Mononuclear cell (primary cell): ENCODE data around the gene CNGA1. TPM values are rescaled to one million over a fixed set of nuclear protein-coding genes. Genes with fewer than 3 reads are reported as not detected.

ENCODE experiments used
- H3K27me3 ChIP-seq: 2 replicates; pipeline ENCODE4 v1.6.0; 2011; ENCODE audit warnings: low read length, control low read depth; ENCODE audit not compliant: insufficient read depth
- H3K4me1 ChIP-seq: 2 replicates; pipeline ENCODE4 v1.5.1; 2011; ENCODE audit warnings: mild to moderate bottlenecking, low read length, control low read depth; ENCODE audit not compliant: insufficient read depth
- H3K4me3 ChIP-seq: 2 replicates; pipeline ENCODE4 v1.5.1; 2011; ENCODE audit warnings: mild to moderate bottlenecking, low read length, moderate library complexity
- H3K9me3 ChIP-seq: 2 replicates; pipeline ENCODE4 v1.5.1; 2011; ENCODE audit warnings: low read depth, mild to moderate bottlenecking, control low read depth, low read length
- total RNA-seq: library from RNA; depleted of rRNA; stranded (reverse); fragments of >200 nt; gene quantifications from one replicate; pipeline ENCODE4 v1.2.3, GENCODE V29; 2012

Gene CNGA1
- total RNA-seq, 1 donor: not detected

DNA sequence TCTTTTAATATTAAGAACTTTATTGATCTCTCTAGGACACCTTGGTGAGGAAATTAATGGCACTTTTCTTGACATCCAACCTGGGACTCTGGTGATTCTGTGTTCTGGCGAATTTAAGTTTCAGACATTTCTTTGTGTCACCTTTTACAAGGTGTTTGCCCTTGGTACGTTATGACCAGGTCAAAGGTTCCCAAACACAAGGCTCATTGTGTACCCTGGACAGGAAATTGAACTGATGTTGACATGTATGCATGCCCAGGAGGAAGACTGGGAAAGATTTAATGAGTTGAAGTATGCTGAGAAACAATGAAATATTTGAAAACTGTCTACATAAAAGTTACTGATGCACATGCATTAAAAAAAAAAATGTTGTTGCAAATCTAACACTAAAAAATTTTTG lies 22.2 kb upstream of the CNGA1 start:
- Histone ChIP-seq H3K9me3 (no peaks in the 10 kb centered on the region), H3K27me3 (peaks cover 5% of the 10 kb centered on the region), H3K4me1 (peaks cover 20% of the 10 kb centered on the region), H3K4me3 (no peak overlapping the region)

DNA sequence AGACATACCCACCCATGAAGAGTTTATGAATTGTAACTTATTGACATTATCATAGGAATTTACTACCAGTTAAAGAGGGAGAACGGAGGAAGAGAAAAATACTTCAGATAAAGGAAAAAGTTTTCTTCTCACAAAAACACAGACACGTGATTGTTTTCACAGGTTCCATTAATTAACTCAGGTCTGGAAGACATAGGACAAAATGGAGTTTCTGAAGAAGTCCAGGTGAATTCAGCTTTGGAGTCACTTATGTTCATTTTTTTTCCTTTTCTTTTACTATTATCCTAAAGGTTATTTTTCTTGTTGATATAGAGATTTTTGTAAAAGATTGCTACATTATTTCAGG lies 20.6 kb upstream of the CNGA1 start:
- H3K4me1 ChIP-seq: peaks cover 11% of the 10 kb centered on the region
- H3K4me3 ChIP-seq: no peak overlapping the region
- H3K9me3 ChIP-seq: no peaks in the 10 kb centered on the region
- H3K27me3 ChIP-seq: no peaks in the 10 kb centered on the region

DNA sequence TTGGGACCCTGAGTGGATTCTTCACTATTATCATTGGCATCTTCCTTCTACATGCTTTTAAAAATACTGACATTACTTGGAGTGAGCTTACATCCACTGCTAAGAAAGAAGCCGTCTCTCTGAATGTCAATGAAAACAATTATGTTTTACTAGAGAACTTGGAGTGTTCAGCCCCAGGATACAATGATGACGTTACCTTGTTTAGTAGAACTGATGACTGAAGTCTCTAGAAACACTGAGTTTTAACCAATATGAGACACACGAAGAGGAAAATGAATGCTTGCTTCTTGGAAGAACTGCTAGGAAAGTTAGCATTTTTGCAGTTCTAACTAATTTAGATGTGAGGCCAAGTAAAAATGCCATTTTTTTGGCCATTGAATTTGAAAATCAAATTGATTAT lies 19.5 kb upstream of the CNGA1 start:
- no peaks in the 10 kb centered on the region for H3K27me3 ChIP-seq
- no peak overlapping the region for H3K4me3 ChIP-seq
- H3K9me3 ChIP-seq: no peaks in the 10 kb centered on the region
- H3K4me1 ChIP-seq: peaks cover 11% of the 10 kb centered on the region

- H3K27me3 ChIP-seq: no peaks in the 10 kb centered on the region
These were observed 17.4 kb upstream of the CNGA1 start for GRCh38 chr4:48033825-48034413.

DNA sequence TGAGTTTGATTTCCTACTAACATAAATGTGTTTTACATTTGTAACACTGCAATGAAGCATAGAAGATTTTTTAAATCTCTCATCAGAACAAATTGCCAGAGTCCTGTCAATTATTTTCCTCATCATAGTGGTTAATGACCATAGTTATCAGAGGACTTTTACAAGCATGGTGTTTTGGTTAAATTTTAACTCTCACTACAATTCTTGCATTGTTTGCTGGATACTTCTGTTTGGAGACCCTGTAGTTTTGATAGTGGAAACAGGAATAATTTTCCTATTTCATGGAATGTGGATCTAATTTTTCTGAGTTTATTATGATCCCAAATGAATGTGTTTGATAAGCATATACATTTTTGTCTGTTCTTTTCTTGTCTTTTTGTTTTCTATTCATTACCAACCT lies 16.9 kb upstream of the CNGA1 start:
- H3K9me3 ChIP-seq: no peaks in the 10 kb centered on the region
- H3K4me3 ChIP-seq: no peak overlapping the region
- no peaks in the 10 kb centered on the region for H3K27me3 ChIP-seq
- H3K4me1 ChIP-seq: peaks cover 11% of the 10 kb centered on the region

More at GRCh38 chr4:48033825-48034413, 17.4 kb upstream of the CNGA1 start:
- Histone ChIP-seq H3K4me1 (peaks cover 11% of the 10 kb centered on the region), H3K4me3 (no peak overlapping the region), H3K9me3 (no peaks in the 10 kb centered on the region)

DNA sequence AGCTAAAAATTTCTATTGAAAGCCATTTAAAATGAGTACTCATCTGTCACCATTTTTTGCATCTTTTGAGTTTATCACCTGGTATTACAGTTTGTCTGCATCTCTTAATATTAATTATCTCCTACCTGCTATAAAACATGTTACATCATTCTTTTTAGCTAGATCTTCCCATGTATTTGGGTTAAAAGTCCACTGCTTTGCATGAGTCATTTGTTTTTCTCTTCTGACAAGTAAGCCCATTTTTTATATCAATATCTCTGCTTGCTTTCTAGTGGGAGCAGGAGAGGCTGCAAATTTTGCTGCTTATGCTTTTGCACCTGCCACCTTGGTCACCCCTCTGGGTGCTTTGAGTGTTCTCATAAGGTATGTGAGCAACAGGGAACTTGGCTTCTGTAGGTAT lies 16.2 kb upstream of the CNGA1 start:
- Histone ChIP-seq H3K27me3 (no peaks in the 10 kb centered on the region), H3K9me3 (no peaks in the 10 kb centered on the region), H3K4me1 (peaks cover 11% of the 10 kb centered on the region), H3K4me3 (no peak overlapping the region)

DNA sequence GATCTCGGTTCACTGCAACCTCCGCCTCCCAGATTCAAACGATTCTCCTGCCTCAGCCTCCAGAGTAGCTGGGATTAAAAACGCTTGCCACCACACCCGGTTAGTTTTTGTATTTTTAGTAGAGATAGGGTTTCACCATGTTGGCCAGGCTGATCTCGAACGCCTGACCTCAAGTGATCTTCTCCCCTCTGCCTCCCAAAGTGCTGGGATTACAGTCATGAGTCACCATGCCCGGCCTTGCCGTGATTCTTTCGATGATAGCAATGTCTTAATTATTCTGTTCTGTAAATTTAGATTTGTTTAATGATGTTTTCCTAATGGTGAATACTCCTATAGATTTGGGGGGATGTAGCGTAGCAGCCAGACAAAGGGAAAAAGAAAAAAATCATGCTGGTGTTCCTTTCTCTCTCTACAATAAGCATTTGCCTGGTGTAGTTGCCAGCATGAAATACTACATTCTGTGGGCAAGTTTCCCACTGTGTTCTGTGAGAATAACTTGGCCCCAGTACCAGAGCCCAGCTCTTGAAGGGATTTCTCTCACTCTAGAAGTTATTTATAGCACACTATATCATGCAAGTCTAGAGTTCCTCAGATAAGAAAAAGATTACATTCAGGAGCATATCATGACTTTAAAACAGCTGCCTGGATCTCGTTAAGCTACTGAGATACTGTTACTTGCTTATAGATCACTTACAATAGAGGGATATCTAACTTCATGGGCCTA lies 15.5 kb upstream of the CNGA1 start:
- Histone ChIP-seq H3K4me3 (no peak overlapping the region), H3K4me1 (peaks cover 6% of the 10 kb centered on the region), H3K27me3 (no peaks in the 10 kb centered on the region), H3K9me3 (no peaks in the 10 kb centered on the region)

GRCh38 chr4:48030470-48030869 lies 14.0 kb upstream of the CNGA1 start:
- H3K9me3 ChIP-seq: no peaks in the 10 kb centered on the region
- no peaks in the 10 kb centered on the region for H3K4me1 ChIP-seq
- no peak overlapping the region for H3K4me3 ChIP-seq
- no peaks in the 10 kb centered on the region for H3K27me3 ChIP-seq

- H3K4me1 ChIP-seq: no peaks in the 10 kb centered on the region
- no peak overlapping the region for H3K4me3 ChIP-seq
- H3K9me3 ChIP-seq: no peaks in the 10 kb centered on the region
- no peaks in the 10 kb centered on the region for H3K27me3 ChIP-seq
These were observed 12.2 kb upstream of the CNGA1 start for GRCh38 chr4:48028696-48029095.

DNA sequence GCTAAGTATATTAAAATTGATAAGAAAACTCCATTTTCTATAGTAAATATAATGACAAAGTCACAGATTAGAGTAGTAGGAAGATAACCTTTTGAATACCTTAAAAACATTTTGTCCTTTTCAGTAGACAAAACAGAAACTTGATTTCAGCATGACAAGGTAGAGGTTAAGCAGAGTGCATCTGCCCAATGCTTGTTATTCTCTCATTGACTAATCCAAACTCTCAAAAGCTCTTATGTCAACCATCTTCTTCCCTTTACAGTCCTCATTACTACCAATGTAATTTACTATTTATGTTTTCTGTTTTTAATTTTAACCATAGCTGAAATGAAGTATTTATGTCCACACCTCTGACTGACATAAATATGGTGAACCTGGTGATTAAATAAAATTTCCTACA lies 11.2 kb upstream of the CNGA1 start:
- no peaks in the 10 kb centered on the region for H3K4me1 ChIP-seq
- H3K9me3 ChIP-seq: no peaks in the 10 kb centered on the region
- H3K4me3 ChIP-seq: no peak overlapping the region
- no peaks in the 10 kb centered on the region for H3K27me3 ChIP-seq

DNA sequence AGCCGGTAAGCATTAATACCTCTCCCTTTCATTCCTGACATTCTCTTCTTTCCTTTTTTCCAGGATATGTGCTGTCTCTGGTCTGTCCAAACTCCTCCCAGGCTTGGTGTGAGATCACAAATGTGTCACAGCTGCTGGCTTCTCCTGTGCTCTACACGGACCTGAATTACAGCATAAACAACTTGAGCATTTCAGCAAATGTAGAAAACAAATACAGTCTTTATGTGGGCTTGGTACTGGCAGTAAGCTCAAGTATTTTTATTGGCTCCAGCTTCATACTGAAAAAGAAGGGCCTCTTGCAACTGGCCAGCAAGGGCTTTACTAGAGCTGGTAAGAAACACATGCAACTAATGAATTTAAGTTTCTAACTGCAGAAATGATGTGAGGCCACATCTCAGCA lies 8.5 kb upstream of the CNGA1 start:
- Histone ChIP-seq H3K9me3 (no peaks in the 10 kb centered on the region), H3K4me3 (no peak overlapping the region), H3K27me3 (no peaks in the 10 kb centered on the region), H3K4me1 (no peaks in the 10 kb centered on the region)

DNA sequence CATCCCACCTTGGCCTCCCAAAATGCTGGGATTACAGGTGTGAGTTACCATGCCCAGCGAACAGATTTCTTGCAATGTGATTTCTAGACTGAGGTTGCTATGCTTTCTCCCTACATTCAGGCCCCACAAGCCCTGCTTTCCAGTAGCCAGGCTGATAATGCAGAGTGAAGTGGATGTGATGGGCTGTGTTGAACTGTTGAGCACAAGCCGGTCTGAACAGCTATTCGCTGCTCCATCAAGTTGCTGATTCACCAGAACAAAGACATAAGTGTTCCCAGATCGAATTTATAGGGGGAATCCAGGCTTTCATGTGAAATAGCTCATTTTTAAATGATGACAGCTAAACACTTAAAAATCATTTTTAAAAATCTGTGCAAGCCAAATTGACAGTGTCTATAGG lies 8.0 kb upstream of the CNGA1 start:
- no peaks in the 10 kb centered on the region for H3K9me3 ChIP-seq
- H3K4me3 ChIP-seq: no peak overlapping the region
- no peaks in the 10 kb centered on the region for H3K27me3 ChIP-seq
- H3K4me1 ChIP-seq: no peaks in the 10 kb centered on the region

- Histone ChIP-seq H3K4me3 (no peak overlapping the region), H3K9me3 (no peaks in the 10 kb centered on the region), H3K27me3 (peaks cover 20% of the 10 kb centered on the region), H3K4me1 (peaks cover 2% of the 10 kb centered on the region)
These were observed 5.8 kb upstream of the CNGA1 start for GRCh38 chr4:48022192-48022799.

GRCh38 chr4:48021100-48021499 lies 4.6 kb upstream of the CNGA1 start:
- H3K4me3 ChIP-seq: no peak overlapping the region
- peaks cover 14% of the 10 kb centered on the region for H3K4me1 ChIP-seq
- H3K27me3 ChIP-seq: peaks cover 31% of the 10 kb centered on the region
- H3K9me3 ChIP-seq: no peaks in the 10 kb centered on the region

- Histone ChIP-seq H3K27me3 (peaks cover 41% of the 10 kb centered on the region), H3K9me3 (no peaks in the 10 kb centered on the region), H3K4me1 (peaks cover 16% of the 10 kb centered on the region), H3K4me3 (no peak overlapping the region)
These were observed 1.6 kb upstream of the CNGA1 start for GRCh38 chr4:48018112-48018511.

- Histone ChIP-seq H3K4me3 (peak overlapping the region; percentile 44), H3K27me3 (peaks cover 41% of the 10 kb centered on the region), H3K9me3 (no peaks in the 10 kb centered on the region), H3K4me1 (peaks cover 16% of the 10 kb centered on the region)
These were observed 659 bp upstream of the CNGA1 start for GRCh38 chr4:48017108-48017571.
